ENCODE results near the gene ZNF764.

GRCh38 chr16:30509081-30509765 is 49.0 kb downstream of the ZNF764 start:
- TF ChIP-seq CTCF (IDR thresholded peaks at IDR 0.05): no peak
- no peak for TF ChIP-seq POLR2A (IDR thresholded peaks at IDR 0.05)

All from adrenal gland (tissue), 5 donors.